ENCODE measurements around the gene NDST1.

Gene NDST1

GRCh38 chr5:150538007-150538917 lies 30.3 kb downstream of the NDST1 start:
- ATAC-seq: no peak; the same call in 1 of the 3 replicates
- TF ChIP-seq ZFP30 (CRISPR knock-in tag; IDR thresholded peaks at IDR 0.05): no peak
- TF ChIP-seq PATZ1 (CRISPR knock-in tag; IDR thresholded peaks at IDR 0.05; ENCODE audit: borderline replicate concordance): no peak
- TF ChIP-seq CSRNP3 (CRISPR knock-in tag; IDR thresholded peaks at IDR 0.05): no peak
- TF ChIP-seq TOX (CRISPR knock-in tag; IDR thresholded peaks at IDR 0.05; ENCODE audit: borderline replicate concordance): no peak
- no peak for TF ChIP-seq SNAI2 (CRISPR knock-in tag; IDR thresholded peaks at IDR 0.05)
- no peak for TF ChIP-seq ISL1 (CRISPR knock-in tag; IDR thresholded peaks at IDR 0.05)
- TF ChIP-seq CREB5 (CRISPR knock-in tag; IDR thresholded peaks at IDR 0.05; ENCODE audit: low read depth): no peak
- TF ChIP-seq ZNF8 (CRISPR knock-in tag; IDR thresholded peaks at IDR 0.05): no peak
- TF ChIP-seq ZNF565 (CRISPR knock-in tag; conservative IDR thresholded peaks at IDR 0.05; ENCODE audit: low read depth): no peak
- no peak for TF ChIP-seq POU6F1 (CRISPR knock-in tag; IDR thresholded peaks at IDR 0.05; ENCODE audit: borderline replicate concordance, low read depth)
- no peak for TF ChIP-seq ESRRG (CRISPR knock-in tag; IDR thresholded peaks at IDR 0.05)
- TF ChIP-seq ARNTL (CRISPR knock-in tag; IDR thresholded peaks at IDR 0.05; ENCODE audit: borderline replicate concordance, low read depth): no peak
- TF ChIP-seq CSDC2 (CRISPR knock-in tag; IDR thresholded peaks at IDR 0.05): no peak
- no peak for TF ChIP-seq ZNF70 (CRISPR knock-in tag; IDR thresholded peaks at IDR 0.05)
- TF ChIP-seq ZC3H10 (CRISPR knock-in tag; IDR thresholded peaks at IDR 0.05): no peak
- no peak for TF ChIP-seq RARB (CRISPR knock-in tag; IDR thresholded peaks at IDR 0.05)
- no peak for TF ChIP-seq OSR1 (CRISPR knock-in tag; IDR thresholded peaks at IDR 0.05)
- TF ChIP-seq ZFP3 (CRISPR knock-in tag; IDR thresholded peaks at IDR 0.05): no peak

- no peak for ATAC-seq
- TF ChIP-seq TCF4 (CRISPR knock-in tag; IDR thresholded peaks at IDR 0.05; ENCODE audit: borderline replicate concordance): no peak
Observed at GRCh38 chr5:150539206-150539605, 31.3 kb downstream of the NDST1 start.

GRCh38 chr5:150540042-150540441 lies 32.1 kb downstream of the NDST1 start:
- ATAC-seq: no peak
- TF ChIP-seq ESRRG (CRISPR knock-in tag; IDR thresholded peaks at IDR 0.05): no peak
- no peak for TF ChIP-seq ARNTL (CRISPR knock-in tag; IDR thresholded peaks at IDR 0.05; ENCODE audit: borderline replicate concordance, low read depth)
- TF ChIP-seq CSDC2 (CRISPR knock-in tag; IDR thresholded peaks at IDR 0.05): no peak
- TF ChIP-seq PPARA (CRISPR knock-in tag; IDR thresholded peaks at IDR 0.05; ENCODE audit: borderline replicate concordance): no peak
- TF ChIP-seq TCF4 (CRISPR knock-in tag; IDR thresholded peaks at IDR 0.05; ENCODE audit: borderline replicate concordance): no peak
- TF ChIP-seq ZC3H10 (CRISPR knock-in tag; IDR thresholded peaks at IDR 0.05): no peak
- no peak for TF ChIP-seq ZFP30 (CRISPR knock-in tag; IDR thresholded peaks at IDR 0.05)
- TF ChIP-seq BACH2 (CRISPR knock-in tag; IDR thresholded peaks at IDR 0.05; ENCODE audit: borderline replicate concordance): no peak
- TF ChIP-seq OSR1 (CRISPR knock-in tag; IDR thresholded peaks at IDR 0.05): no peak
- no peak for TF ChIP-seq CSRNP3 (CRISPR knock-in tag; IDR thresholded peaks at IDR 0.05)
- no peak for TF ChIP-seq ZFP3 (CRISPR knock-in tag; IDR thresholded peaks at IDR 0.05)
- no peak for TF ChIP-seq TOX (CRISPR knock-in tag; IDR thresholded peaks at IDR 0.05; ENCODE audit: borderline replicate concordance)
- TF ChIP-seq RARB (CRISPR knock-in tag; IDR thresholded peaks at IDR 0.05): no peak

Measured in SK-N-SH treated with all-trans-retinoic acid at 6 μM for 48 hours (cell line).